ENCODE data around the gene COL27A1.
"Not testable (repeated sequence)": the region's sequence is repeated elsewhere in the genome, so short reads cannot be mapped to it uniquely, and the experiment has no call there.

The COL27A1 gene

DNA sequence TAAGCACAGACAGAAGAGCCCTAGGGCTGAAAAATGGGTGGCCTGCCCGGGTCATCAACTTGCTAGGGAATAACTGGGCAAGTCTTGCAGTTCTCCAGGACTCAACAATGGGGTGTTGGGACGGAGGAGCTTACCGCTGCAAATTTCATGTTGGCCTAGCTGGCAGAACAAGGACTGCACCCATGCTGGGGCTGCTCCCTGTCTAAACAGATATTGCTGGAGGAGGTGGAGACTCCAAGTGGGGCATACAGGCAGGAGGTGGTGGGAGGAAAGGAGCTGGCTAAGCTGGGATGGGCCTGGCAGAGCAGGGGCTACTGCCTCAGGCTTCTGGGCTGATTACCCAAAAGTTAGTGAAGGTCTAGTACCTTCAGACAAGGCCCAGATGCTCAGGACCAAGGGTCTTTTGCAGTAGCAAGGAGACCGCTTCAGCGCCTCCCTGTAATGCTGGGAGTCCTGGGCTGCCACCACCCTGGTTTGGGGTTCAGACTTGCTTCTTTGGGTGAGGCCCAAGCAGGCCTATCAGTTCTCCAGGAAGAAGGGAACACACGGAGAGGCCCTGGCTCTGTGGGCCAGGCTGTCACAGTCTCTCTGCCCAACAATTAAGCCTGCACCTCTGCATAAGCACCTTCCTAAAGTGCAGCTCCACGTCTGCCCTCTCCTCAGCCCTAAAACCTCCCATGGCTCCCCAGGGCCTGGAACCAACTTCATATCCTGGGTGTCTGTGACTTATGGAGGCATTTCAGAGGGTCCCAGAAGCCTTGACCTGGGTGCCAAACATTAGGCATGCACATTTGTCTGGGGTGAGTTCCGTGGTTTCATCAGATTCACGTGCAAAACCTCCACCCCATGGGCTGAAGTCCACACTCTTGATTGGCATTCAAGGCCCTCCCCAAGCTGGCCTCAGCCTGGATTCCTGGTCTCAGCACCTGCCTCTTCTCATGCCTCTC is 32.0 kb upstream of the COL27A1 start:
- no peak for DNase-seq

DNA sequence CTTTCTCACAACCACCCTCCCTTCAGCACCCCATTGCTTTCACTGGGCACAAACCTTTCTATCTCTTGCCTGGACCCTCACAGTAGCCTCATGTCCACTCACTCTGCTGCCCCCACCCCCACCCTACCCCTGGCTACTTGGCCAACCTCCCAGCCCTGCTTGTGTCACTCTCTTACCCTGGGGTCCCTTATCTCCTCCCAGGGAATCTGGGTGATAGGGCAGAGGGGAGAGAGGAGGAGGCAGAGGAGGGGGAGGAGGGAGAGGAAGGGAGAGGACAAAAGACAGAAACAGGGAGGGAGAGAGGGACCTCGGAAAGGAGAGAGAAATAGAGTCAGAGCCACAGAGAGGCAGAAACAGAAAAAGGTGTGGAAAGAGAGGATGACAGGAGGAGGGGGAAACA is 31.2 kb upstream of the COL27A1 start:
- DNase-seq: no peak

- no peak for DNase-seq
Measured at GRCh38 chr9:114124666-114125475, 30.5 kb upstream of the COL27A1 start.

GRCh38 chr9:114125476-114126013 is 29.8 kb upstream of the COL27A1 start:
- DNase-seq: no peak

DNA sequence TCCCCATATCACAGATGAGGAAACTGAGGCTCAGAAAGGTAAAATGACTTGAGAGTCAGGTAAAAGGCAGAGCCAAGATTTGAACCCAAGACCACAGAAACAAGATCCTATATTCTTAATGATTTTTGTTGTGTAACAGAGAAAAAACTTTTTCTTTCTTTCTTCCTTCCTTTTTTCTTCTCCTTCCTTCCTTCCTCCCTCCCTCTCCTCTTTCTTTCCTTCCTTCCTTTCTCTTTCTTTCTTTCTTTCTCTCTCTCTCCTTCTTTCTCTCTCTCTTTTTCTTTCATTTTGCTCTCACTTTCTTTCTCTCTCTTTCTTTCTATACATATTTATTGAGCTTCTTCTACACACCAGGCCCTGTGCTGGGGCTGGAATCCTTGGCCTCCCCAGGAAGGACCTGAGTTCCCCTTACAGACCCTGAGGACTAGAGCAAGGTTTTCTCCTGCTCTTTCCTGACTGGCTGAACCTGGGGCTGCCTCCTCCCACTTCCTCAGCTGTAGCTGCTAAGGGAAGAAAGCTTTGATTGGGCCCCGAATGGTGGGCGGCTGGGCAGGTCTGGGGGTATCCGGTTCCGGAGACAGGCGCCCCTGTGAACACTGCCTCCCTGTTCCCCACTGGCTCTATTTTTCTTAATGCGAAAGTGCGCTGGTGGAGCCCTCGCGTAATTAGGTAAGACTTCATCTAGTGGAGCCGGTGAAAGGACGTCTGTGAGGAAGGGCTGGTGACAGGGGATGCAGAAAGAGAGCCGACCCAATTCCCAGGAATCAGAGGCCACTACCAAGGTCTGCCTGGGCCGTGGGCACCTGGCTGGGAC is 28.9 kb upstream of the COL27A1 start:
- no peak for DNase-seq

DNA sequence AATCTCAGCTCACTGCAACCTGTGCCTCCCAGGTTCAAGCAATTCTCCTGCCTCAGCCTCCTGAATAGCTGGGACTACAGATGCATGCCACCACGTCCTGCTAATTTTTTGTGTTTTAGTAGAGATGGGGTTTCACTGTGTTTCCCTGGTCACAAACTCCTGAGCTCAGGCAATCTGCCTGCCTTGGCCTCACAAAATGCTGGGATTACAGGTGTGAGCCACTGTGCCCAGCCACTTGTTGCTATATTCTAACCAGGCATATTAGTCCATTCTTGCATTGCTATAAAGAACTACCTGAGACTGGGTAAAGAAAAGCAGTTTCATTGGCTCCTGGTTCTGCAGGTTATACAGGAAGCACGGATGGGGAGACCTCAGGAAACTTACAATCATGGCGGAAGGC is 26.6 kb upstream of the COL27A1 start:
- not testable (repeated sequence) for DNase-seq

DNA sequence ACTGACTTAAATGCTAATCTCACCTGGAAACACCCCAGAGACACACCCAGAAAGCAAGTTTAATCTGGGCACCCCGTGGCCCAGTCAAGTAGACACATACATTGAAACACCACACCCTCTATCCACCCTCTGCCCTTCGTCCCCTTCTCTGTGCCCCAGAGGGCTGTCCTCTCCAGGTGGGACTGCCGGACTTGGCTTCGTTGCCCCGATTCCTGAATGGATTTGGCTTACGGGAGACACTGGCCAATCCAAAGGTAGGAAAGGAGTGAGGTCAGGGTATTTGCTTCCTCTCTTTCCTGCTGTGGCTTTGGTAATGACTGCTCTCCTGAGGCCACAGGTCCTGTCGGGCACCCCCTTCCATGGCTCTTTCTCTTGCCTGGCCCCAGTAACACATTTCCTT is 25.2 kb upstream of the COL27A1 start:
- DNase-seq: no peak

GRCh38 chr9:114130624-114131277 is 24.6 kb upstream of the COL27A1 start:
- no peak for DNase-seq

DNA sequence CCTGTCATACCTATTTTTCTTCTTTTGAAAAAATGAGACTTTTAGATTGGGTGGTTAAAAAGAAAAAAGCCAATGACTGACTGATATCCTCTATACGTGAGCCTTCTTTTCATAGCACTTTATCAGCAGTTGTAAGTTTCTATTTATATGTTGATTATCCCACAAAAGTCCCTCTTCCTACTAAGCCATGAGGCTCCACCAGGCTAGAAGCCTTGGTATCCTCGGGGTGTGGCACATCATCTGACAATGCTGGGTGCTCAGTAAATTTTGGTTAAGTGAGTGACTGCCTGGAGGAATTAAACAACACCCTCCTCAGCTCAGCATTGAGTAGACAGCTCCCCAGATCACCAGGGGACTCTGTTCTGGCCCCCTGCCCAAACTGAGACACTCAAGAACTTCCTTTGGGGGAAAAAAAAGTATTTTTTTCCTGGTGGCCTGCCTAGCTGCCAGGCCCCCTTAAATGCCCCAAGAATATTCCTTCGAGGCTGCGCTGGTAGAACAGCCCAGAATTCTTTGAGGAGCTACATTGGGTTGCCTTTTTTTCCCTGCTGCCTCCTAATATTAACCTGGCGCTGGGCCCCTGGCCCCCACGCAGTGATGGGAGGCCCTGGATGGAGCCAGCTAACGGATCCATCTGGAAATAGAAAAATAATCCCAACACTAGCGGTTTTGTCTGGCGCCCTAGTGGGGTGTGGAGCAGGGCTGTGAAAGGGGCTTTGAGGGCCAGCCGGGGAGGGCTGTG is 23.4 kb upstream of the COL27A1 start:
- DNase-seq: no peak

DNA sequence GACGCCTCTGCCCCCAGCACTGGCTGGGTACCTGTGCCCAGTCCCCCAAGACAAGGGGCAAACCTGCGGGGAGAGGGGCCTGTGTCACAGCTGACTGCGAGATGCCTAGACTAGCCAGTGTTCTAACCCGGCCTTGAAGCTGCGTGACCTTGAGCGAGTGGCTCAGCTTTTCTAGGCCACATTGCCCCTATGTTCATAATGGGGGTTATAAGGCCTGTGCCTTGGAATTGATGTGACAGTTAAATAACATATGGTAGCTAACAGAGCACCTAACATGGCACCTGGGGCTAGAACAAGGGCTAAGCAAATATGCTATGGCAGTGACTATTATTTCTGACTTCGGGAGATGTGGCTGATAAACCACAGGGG is 22.8 kb upstream of the COL27A1 start:
- DNase-seq: no peak

GRCh38 chr9:114134827-114135396 is 20.4 kb upstream of the COL27A1 start:
- no peak for DNase-seq

GRCh38 chr9:114137831-114138230 is 17.5 kb upstream of the COL27A1 start:
- no peak for DNase-seq

GRCh38 chr9:114138552-114138971 is 16.8 kb upstream of the COL27A1 start:
- no peak for DNase-seq

- no peak for DNase-seq
Measured at GRCh38 chr9:114139071-114139470, 16.3 kb upstream of the COL27A1 start.

DNA sequence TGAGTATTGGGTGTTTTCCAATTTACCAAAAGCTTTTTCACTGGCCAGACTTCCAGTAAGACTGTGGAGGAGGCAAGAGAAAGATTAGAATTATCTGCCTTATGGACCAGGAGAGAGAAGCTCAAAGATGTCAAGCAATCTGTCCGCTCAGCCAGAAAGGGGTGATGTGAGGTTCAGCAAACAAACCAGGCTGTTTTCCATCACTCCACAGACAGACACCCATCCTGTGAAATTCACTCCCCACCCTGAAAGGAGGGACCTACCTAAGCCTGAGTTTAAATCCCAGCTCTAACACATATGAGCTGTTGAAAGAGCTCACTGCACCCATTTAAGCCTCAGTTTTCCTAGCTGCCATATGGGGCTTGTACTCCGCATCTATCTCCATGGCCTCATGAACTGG is 14.9 kb upstream of the COL27A1 start:
- DNase-seq: no peak

GRCh38 chr9:114140850-114141249 is 14.5 kb upstream of the COL27A1 start:
- DNase-seq: no peak

DNA sequence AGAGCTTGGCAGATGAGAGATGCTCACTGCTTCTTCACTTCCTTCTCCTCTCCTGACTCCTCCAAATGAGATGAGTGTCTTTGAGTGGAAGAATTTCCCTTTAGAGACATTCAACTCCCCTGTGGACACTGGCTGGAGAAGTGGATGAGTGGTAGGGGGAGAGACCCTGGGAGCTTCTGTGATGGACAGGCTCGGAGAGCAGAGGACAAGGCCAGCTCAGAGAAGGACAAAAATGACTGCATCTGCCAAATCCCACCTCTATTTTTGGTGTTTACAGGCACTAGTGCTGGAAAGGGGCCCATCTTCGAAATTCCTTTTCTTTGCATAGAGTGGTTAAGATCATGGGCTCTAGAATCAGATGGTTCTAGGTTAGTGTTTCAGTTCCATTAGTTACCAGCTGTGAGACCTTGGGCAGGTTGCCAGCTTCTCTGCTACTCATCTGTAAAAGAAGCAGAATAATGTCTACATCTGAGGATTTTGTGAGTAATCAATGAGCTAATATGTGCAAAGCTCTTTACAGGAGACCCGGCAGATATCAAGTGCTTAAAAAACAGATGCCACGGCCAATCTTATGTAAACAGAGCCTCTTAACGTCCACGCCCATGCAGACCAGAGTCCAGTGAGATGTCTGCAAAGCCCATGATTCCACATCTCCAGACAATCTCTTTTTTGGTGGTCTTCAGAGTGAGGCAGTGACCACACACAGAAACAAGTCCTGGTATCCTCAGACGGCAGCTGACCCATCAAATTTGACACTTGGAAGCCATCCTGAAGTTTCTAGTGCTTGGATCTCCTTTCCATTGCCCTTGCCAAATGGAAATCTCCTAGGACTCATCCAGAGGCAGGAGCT is 13.6 kb upstream of the COL27A1 start:
- no peak for DNase-seq

- no peak for DNase-seq
Measured at GRCh38 chr9:114143234-114143633, 12.1 kb upstream of the COL27A1 start.

GRCh38 chr9:114146735-114147134 is 8.6 kb upstream of the COL27A1 start:
- no peak for DNase-seq

GRCh38 chr9:114149181-114149580 is 6.2 kb upstream of the COL27A1 start:
- DNase-seq: no peak
